LNCAP (cell line): Measurements from ENCODE around the gene SLC25A26.

ENCODE experiments used
- CTCF ChIP-seq: fragments of 450-650 bp; IDR thresholded peaks from 2 replicates; pipeline ENCODE4 v1.5.1; 2017; ENCODE audit warnings: mild to moderate bottlenecking

Gene SLC25A26

GRCh38 chr3:66242788-66243464 is 22.1 kb downstream of the SLC25A26 start:
- no peak for TF ChIP-seq CTCF

GRCh38 chr3:66248641-66249040 is 27.8 kb downstream of the SLC25A26 start:
- no peak for TF ChIP-seq CTCF

GRCh38 chr3:66253790-66254620 is 33.2 kb downstream of the SLC25A26 start:
- TF ChIP-seq CTCF: peak; percentile 80

- TF ChIP-seq CTCF: no peak
Observed at GRCh38 chr3:66255865-66256264, 35.1 kb downstream of the SLC25A26 start.

GRCh38 chr3:66256806-66257205 is 36.0 kb downstream of the SLC25A26 start:
- no peak for TF ChIP-seq CTCF

GRCh38 chr3:66259566-66260255 is 38.9 kb downstream of the SLC25A26 start:
- no peak for TF ChIP-seq CTCF

- TF ChIP-seq CTCF: no peak
Observed at GRCh38 chr3:66260431-66260830, 39.6 kb downstream of the SLC25A26 start.
